ENCODE results near the gene ARF6. TPM values are rescaled to one million over a fixed set of nuclear protein-coding genes. Genes with fewer than 3 reads are reported as not detected.
A peak's percentile ranks its signal among the peaks of the same experiment; 100 is the strongest.

ARF6 gene
- total and polyA plus RNA-seq, 10 of the 15 experiments (the other 5 are each of a cell fraction or from before 2014, with no cell fraction given), result 46.8 to 128 (median 71.9) TPM

GRCh38 chr14:49904270-49904669 is 11.4 kb downstream of the ARF6 start:
- H3K36me3 ChIP-seq (ENCODE audit: control insufficient read depth in 2 of 2, insufficient read depth in 2 of 2, low read length in 1 of 2), result no peaks in the 10 kb centered on the region
- TF ChIP-seq ZNF622 (IDR thresholded peaks at IDR 0.05), result no peak
- TF ChIP-seq ZBTB40 (IDR thresholded peaks at IDR 0.05; ENCODE audit: borderline replicate concordance), result peak; percentile 82; the same call in 1 of the 2 replicates
- H3K27ac ChIP-seq (ENCODE audit: control insufficient read depth, insufficient read depth), result no peak overlapping the region
- intact Hi-C loops (cut with micrococcal nuclease; ENCODE audit: unreplicated experiment) (no loop called here), in situ Hi-C loops (cut with MboI) (no loop called here)
- DNase-seq (ENCODE audit: low read depth, low spot score), result no peak
- no peaks in the 10 kb centered on the region for H3K9me3 ChIP-seq (replicated peaks; ENCODE audit: control insufficient read depth, insufficient read depth, low read length)
- ATAC-seq, result no peak
- peaks cover 7% of the 10 kb centered on the region for H3K79me2 ChIP-seq (ENCODE audit: control insufficient read depth, insufficient read depth, low read length)
- H3K4me3 ChIP-seq, result no peak overlapping the region
- no peak overlapping the region for H3K9ac ChIP-seq (ENCODE audit: control insufficient read depth, insufficient read depth, low read length)
- no peak for FAIRE-seq
- BruUV-seq (replicated peaks), result no TSS peak
- CTCF ChIA-PET, result no interaction called here
- SMC1A ChIA-PET (ENCODE audit: uncharacterized antibody, unreplicated experiment), result no interaction called here
- no peaks in the 10 kb centered on the region for H3K4me1 ChIP-seq (ENCODE audit: control insufficient read depth, insufficient read depth, low read length)
- no peak overlapping the region for H3K4me2 ChIP-seq (ENCODE audit: control insufficient read depth, insufficient read depth)
- H2AFZ ChIP-seq (ENCODE audit: control insufficient read depth, low read depth, low read length), result no peak overlapping the region
- H3K27me3 ChIP-seq (replicated peaks in 1 of 2; ENCODE audit: control insufficient read depth in 2 of 2, insufficient read depth in 2 of 2, low read length in 1 of 2), result no peaks in the 10 kb centered on the region
- no peaks in the 10 kb centered on the region for H4K20me1 ChIP-seq (ENCODE audit: control insufficient read depth, insufficient read depth)
- RAD21 ChIA-PET (ENCODE audit: unreplicated experiment), result interaction anchor here (0.6 kb wide), 1 partner anchor 46 kb away, joined by 4 read pairs; no protein-coding TSS in a partner anchor
- POLR2A ChIA-PET, result interaction anchor here (0.6 kb wide), 2 partner anchors 34 to 208 kb away, joined by 3 to 11 read pairs; no protein-coding TSS in a partner anchor

- ChIA-PET POLR2A (interaction anchor here (1.0 to 1.3 kb wide), 3 partner anchors 12 to 132 kb away, joined by 3 to 6 read pairs (median 4); no protein-coding TSS in a partner anchor), CTCF (interaction anchor here (3.6 kb wide), 1 partner anchor 12 kb away, joined by 9 read pairs; no protein-coding TSS in a partner anchor), RAD21 (ENCODE audit: unreplicated experiment) (interaction anchor here (0.7 to 1.2 kb wide), 2 partner anchors 98 to 198 kb away, joined by 3 to 4 read pairs; no protein-coding TSS in a partner anchor), SMC1A (ENCODE audit: uncharacterized antibody, unreplicated experiment) (interaction anchor here (1.0 to 1.6 kb wide), 7 partner anchors 12 to 198 kb away, joined by 3 to 5 read pairs (median 4); no protein-coding TSS in a partner anchor)
- Histone ChIP-seq H4K20me1 (ENCODE audit: control insufficient read depth, insufficient read depth) (no peaks in the 10 kb centered on the region), H3K79me2 (ENCODE audit: control insufficient read depth, insufficient read depth, low read length) (no peaks in the 10 kb centered on the region), H3K9me3 (replicated peaks; ENCODE audit: control insufficient read depth, insufficient read depth, low read length) (no peaks in the 10 kb centered on the region), H2AFZ (ENCODE audit: control insufficient read depth, low read depth, low read length) (no peak overlapping the region), H3K4me2 (ENCODE audit: control insufficient read depth, insufficient read depth) (no peak overlapping the region), H3K27me3 (replicated peaks in 1 of 2; ENCODE audit: control insufficient read depth in 2 of 2, insufficient read depth in 2 of 2, low read length in 1 of 2) (no peaks in the 10 kb centered on the region), H3K4me1 (ENCODE audit: control insufficient read depth, insufficient read depth, low read length) (no peaks in the 10 kb centered on the region), H3K27ac (ENCODE audit: control insufficient read depth, insufficient read depth) (no peak overlapping the region), H3K36me3 (ENCODE audit: control insufficient read depth in 2 of 2, insufficient read depth in 2 of 2, low read length in 1 of 2) (no peaks in the 10 kb centered on the region), H3K9ac (ENCODE audit: control insufficient read depth, insufficient read depth, low read length) (no peak overlapping the region), H3K4me3 (no peak overlapping the region)
- no peak for DNase-seq (ENCODE audit: low read depth, low spot score)
- no peak for TF ChIP-seq SP1 (IDR thresholded peaks at IDR 0.05; ENCODE audit: low read depth, low read length)
- no peak for TF ChIP-seq ZNF217 (IDR thresholded peaks at IDR 0.05)
- no peak for TF ChIP-seq ZNF274 (IDR thresholded peaks at IDR 0.05; ENCODE audit: insufficient read depth, insufficient read length)
- TF ChIP-seq ESRRA (IDR thresholded peaks at IDR 0.05; ENCODE audit: low read length), result no peak
- TF ChIP-seq SUPT20H (IDR thresholded peaks at IDR 0.05; ENCODE audit: borderline replicate concordance, control insufficient read depth, low read depth, low read length), result no peak
- no peak for TF ChIP-seq IKZF1 (conservative IDR thresholded peaks at IDR 0.05)
- TF ChIP-seq SPI1 (IDR thresholded peaks at IDR 0.05; ENCODE audit: borderline replicate concordance, insufficient read depth, low read depth, low read length), result no peak
- no peak for TF ChIP-seq EGR1 (IDR thresholded peaks at IDR 0.05; ENCODE audit: borderline replicate concordance in 1 of 2, low read depth in 2 of 2, low read length in 2 of 2)
- ATAC-seq, result no peak
- no peak for FAIRE-seq
- intact Hi-C loops (cut with micrococcal nuclease; ENCODE audit: unreplicated experiment) (no loop called here), in situ Hi-C loops (cut with MboI) (no loop called here)
- no TSS peak for BruUV-seq (replicated peaks)
- WGBS (ENCODE audit: insufficient coverage, insufficient replicate concordance, low lambda C conversion rate, missing lambda C conversion rate), result 59% methylated on average over 7 of the region's 7 CpGs
Measured at GRCh38 chr14:49905989-49906388, 13.1 kb downstream of the ARF6 start.
